ENCODE data around the gene JPT2.

DNA sequence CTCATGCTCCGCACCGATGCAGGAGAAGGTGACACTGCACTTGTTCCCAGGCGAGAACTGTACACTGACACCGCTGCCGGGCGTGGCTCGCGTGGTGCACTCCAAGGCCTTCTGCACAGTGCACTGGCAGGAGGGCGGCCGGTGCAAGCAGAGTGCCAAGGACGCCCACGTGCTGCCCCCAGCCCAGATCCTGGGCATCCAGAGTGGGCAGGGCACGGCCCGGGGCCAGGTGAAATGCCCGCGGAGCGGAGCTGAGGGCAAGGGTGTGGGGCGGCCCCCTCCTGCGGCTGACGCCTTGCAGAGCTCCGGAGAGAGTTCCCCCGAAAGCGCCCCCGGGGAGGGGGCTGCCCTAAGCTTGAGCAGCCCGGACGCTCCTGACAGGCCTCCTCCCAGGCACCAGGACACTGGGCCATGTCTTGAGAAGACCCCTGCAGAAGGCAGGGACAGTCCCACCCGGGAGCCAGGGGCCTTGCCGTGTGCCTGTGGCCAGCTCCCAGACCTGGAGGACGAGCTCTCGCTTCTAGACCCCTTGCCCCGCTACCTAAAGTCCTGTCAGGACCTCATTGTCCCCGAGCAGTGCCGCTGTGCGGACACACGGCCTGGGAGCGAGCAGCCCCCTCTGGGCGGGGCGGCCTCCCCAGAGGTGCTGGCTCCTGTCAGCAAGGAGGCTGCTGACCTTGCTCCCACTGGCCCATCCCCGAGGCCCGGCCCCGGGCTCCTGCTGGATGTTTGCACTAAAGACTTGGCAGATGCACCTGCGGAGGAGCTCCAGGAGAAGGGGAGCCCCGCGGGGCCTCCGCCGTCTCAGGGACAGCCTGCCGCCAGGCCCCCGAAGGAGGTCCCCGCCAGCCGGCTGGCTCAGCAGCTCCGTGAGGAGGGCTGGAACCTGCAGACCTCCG lies 21.9 kb upstream of the JPT2 start:
- TF ChIP-seq, protein P1, sequence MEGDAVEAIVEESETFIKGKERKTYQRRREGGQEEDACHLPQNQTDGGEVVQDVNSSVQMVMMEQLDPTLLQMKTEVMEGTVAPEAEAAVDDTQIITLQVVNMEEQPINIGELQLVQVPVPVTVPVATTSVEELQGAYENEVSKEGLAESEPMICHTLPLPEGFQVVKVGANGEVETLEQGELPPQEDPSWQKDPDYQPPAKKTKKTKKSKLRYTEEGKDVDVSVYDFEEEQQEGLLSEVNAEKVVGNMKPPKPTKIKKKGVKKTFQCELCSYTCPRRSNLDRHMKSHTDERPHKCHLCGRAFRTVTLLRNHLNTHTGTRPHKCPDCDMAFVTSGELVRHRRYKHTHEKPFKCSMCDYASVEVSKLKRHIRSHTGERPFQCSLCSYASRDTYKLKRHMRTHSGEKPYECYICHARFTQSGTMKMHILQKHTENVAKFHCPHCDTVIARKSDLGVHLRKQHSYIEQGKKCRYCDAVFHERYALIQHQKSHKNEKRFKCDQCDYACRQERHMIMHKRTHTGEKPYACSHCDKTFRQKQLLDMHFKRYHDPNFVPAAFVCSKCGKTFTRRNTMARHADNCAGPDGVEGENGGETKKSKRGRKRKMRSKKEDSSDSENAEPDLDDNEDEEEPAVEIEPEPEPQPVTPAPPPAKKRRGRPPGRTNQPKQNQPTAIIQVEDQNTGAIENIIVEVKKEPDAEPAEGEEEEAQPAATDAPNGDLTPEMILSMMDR (IDR thresholded peaks at IDR 0.05; ENCODE audit: insufficient read depth, low read length, poor library complexity, severe bottlenecking) = no peak
- TF ChIP-seq EZH2phosphoT487 (conservative IDR thresholded peaks at IDR 0.05; ENCODE audit: low read length) = no peak

Measured in SU-DHL-6 (cell line).